GM23338 (cell line): ENCODE results near the gene RBM12.

Experiments
- CREB1 ChIP-seq: fragments of 250-450 bp; sonication (Bioruptor Pico); IDR thresholded peaks from 2 replicates; pipeline ENCODE4 v1.5.0; 2020; ENCODE audit warnings: low read depth, mild to moderate bottlenecking, moderate library complexity
- CTCF ChIP-seq, 2 experiments: fragments of 200-600 bp in 1 of 2; sonication (generic) in 1 of 2; conservative IDR thresholded peaks; 2 replicates each; pipeline versions ENCODE4 v1.5.1 to v1.6.1; 2016 to 2017; ENCODE audit warnings: antibody characterized with exemption in 2 of 2, low read depth in 2 of 2, mild to moderate bottlenecking in 2 of 2, moderate library complexity in 1 of 2
- EZH2 ChIP-seq: fragments of 200-600 bp; sonication (generic); IDR thresholded peaks from one replicate; pipeline ENCODE4 v1.8.0; 2017; ENCODE audit warnings: antibody characterized with exemption, mild to moderate bottlenecking, low read depth; ENCODE audit not compliant: unreplicated experiment
- EZH2phosphoT487 ChIP-seq: fragments of 200-600 bp; sonication (generic); IDR thresholded peaks from one replicate; pipeline ENCODE4 v1.8.1; 2018; ENCODE audit warnings: antibody characterized with exemption; ENCODE audit not compliant: unreplicated experiment
- JUNB ChIP-seq: IDR thresholded peaks from one replicate; pipeline ENCODE4 v1.6.1; 2016; ENCODE audit warnings: antibody characterized with exemption; ENCODE audit not compliant: unreplicated experiment
- NANOG ChIP-seq: IDR thresholded peaks from 2 replicates; pipeline ENCODE4 v1.6.1; 2016; ENCODE audit warnings: antibody characterized with exemption, borderline replicate concordance
- POLR2AphosphoS5 ChIP-seq: IDR thresholded peaks from 2 replicates; pipeline ENCODE4 v1.6.1; 2016; ENCODE audit warnings: antibody characterized with exemption, low read depth
- STAT1 ChIP-seq: IDR thresholded peaks from one replicate; pipeline ENCODE4 v1.6.1; 2016; ENCODE audit warnings: antibody characterized with exemption; ENCODE audit not compliant: unreplicated experiment
- ZNF114 ChIP-seq: fragments of 250-450 bp; sonication (Bioruptor Pico); IDR thresholded peaks from 2 replicates; pipeline ENCODE4 v1.5.0; 2020; ENCODE audit warnings: mild to moderate bottlenecking, moderate library complexity
- TF ChIP-seq, protein P1 (sequence below): IDR thresholded peaks from one replicate; pipeline ENCODE4 v1.6.1; 2018; ENCODE audit warnings: antibody characterized with exemption; ENCODE audit not compliant: unreplicated experiment
- TF ChIP-seq, protein P2 (sequence below): IDR thresholded peaks from 2 replicates; pipeline ENCODE4 v1.6.1; 2016; ENCODE audit warnings: antibody characterized with exemption

- TF ChIP-seq POLR2AphosphoS5 (no peak), CTCF (conservative IDR thresholded peaks at IDR 0.05; ENCODE audit: low read depth in 2 of 2) (no peak), EZH2 (no peak), JUNB (no peak), CREB1 (CRISPR knock-in tag) (no peak), EZH2phosphoT487 (no peak), NANOG (no peak), ZNF114 (CRISPR knock-in tag) (no peak), STAT1 (no peak)
- TF ChIP-seq, protein P1, sequence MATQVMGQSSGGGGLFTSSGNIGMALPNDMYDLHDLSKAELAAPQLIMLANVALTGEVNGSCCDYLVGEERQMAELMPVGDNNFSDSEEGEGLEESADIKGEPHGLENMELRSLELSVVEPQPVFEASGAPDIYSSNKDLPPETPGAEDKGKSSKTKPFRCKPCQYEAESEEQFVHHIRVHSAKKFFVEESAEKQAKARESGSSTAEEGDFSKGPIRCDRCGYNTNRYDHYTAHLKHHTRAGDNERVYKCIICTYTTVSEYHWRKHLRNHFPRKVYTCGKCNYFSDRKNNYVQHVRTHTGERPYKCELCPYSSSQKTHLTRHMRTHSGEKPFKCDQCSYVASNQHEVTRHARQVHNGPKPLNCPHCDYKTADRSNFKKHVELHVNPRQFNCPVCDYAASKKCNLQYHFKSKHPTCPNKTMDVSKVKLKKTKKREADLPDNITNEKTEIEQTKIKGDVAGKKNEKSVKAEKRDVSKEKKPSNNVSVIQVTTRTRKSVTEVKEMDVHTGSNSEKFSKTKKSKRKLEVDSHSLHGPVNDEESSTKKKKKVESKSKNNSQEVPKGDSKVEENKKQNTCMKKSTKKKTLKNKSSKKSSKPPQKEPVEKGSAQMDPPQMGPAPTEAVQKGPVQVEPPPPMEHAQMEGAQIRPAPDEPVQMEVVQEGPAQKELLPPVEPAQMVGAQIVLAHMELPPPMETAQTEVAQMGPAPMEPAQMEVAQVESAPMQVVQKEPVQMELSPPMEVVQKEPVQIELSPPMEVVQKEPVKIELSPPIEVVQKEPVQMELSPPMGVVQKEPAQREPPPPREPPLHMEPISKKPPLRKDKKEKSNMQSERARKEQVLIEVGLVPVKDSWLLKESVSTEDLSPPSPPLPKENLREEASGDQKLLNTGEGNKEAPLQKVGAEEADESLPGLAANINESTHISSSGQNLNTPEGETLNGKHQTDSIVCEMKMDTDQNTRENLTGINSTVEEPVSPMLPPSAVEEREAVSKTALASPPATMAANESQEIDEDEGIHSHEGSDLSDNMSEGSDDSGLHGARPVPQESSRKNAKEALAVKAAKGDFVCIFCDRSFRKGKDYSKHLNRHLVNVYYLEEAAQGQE: no peak
- TF ChIP-seq, protein P2, sequence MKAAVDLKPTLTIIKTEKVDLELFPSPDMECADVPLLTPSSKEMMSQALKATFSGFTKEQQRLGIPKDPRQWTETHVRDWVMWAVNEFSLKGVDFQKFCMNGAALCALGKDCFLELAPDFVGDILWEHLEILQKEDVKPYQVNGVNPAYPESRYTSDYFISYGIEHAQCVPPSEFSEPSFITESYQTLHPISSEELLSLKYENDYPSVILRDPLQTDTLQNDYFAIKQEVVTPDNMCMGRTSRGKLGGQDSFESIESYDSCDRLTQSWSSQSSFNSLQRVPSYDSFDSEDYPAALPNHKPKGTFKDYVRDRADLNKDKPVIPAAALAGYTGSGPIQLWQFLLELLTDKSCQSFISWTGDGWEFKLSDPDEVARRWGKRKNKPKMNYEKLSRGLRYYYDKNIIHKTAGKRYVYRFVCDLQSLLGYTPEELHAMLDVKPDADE: no peak
These were observed 40.0 kb upstream of the RBM12 start for GRCh38 chr20:35704514-35705261.
